Left ventricle myocardium inferior (tissue), 1 donor: Measurements from ENCODE around the gene APOC4. TPM values are rescaled to one million over a fixed set of nuclear protein-coding genes. Genes with fewer than 3 reads are reported as not detected.
"Not testable (repeated sequence)": the region's sequence is repeated elsewhere in the genome, so short reads cannot be mapped to it uniquely, and the experiment has no call there.

Source experiments
- DNase-seq: peaks from one replicate; pipeline ENCODE4 v3.0.0-alpha.2; 2020
- H3K27ac ChIP-seq: fragments of 200-600 bp; replicated peaks from 2 replicates; pipeline ENCODE4 v1.8.0; 2021
- H3K27me3 ChIP-seq: fragments of 200-600 bp; 2 replicates; pipeline ENCODE4 v1.8.0; 2021; ENCODE audit warnings: low read depth
- H3K36me3 ChIP-seq: fragments of 200-600 bp; 2 replicates; pipeline ENCODE4 v1.8.0; 2021
- H3K4me1 ChIP-seq: fragments of 200-600 bp; 2 replicates; pipeline ENCODE4 v1.8.0; 2021
- H3K4me3 ChIP-seq: fragments of 200-600 bp; 2 replicates; pipeline ENCODE4 v1.8.0; 2021; ENCODE audit warnings: mild to moderate bottlenecking, moderate library complexity
- H3K9me3 ChIP-seq: fragments of 200-600 bp; replicated peaks from 2 replicates; pipeline ENCODE4 v1.8.0; 2021
- intact Hi-C: fragments of 100-400 bp; cut with micrococcal nuclease; formaldehyde crosslinking; loops from one replicate; pipeline ENCODE4 v1.11.0; 2022
- total RNA-seq: library from RNA; stranded (reverse); fragmentation: NEBNext Ultra II Directional; extraction: Animal tissue kit (Norgen Biotek cat#: 25700); gene quantifications from one replicate; pipeline ENCODE4 v1.2.1, GENCODE V29; 2021
- TF ChIP-seq, protein P1 (sequence below): fragments of 200-600 bp; IDR thresholded peaks from 2 replicates; pipeline ENCODE4 v1.8.0; 2021; ENCODE audit warnings: antibody characterized with exemption, mild to moderate bottlenecking, borderline replicate concordance
- donor health status: DM: no; HTN: yes; CAD: no; lungs with severe emphysema.

APOC4 gene
- total RNA-seq, 1 donor from 2014 or later = not detected

DNA sequence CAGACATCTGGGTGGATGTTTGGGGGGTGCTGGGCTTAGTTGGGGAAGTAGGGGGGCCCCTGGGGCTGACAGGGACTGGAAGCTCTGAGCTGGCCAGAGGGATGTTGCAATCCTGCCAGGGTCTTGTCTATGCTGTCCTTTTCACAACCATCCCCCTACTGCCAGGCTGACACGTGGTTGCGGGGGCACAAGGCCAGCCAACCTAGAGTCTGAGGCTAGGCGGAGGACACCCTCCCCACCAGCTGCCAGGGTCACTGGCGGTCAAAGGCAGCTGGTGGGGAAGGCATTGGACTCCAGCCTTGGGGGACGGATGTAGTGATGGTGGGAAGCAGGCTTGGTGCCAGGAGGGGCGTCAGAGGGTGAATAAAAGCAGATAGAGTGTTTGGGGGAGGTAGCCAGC, 29.2 kb upstream of the APOC4 start:
- Histone ChIP-seq H3K4me3 (no peak overlapping the region), H3K4me1 (peaks cover 24% of the 10 kb centered on the region), H3K36me3 (no peaks in the 10 kb centered on the region), H3K27ac (no peak overlapping the region), H3K9me3 (no peaks in the 10 kb centered on the region), H3K27me3 (peaks cover 35% of the 10 kb centered on the region)
- intact Hi-C loops = no loop called here
- DNase-seq = no peak
- TF ChIP-seq, protein P1, sequence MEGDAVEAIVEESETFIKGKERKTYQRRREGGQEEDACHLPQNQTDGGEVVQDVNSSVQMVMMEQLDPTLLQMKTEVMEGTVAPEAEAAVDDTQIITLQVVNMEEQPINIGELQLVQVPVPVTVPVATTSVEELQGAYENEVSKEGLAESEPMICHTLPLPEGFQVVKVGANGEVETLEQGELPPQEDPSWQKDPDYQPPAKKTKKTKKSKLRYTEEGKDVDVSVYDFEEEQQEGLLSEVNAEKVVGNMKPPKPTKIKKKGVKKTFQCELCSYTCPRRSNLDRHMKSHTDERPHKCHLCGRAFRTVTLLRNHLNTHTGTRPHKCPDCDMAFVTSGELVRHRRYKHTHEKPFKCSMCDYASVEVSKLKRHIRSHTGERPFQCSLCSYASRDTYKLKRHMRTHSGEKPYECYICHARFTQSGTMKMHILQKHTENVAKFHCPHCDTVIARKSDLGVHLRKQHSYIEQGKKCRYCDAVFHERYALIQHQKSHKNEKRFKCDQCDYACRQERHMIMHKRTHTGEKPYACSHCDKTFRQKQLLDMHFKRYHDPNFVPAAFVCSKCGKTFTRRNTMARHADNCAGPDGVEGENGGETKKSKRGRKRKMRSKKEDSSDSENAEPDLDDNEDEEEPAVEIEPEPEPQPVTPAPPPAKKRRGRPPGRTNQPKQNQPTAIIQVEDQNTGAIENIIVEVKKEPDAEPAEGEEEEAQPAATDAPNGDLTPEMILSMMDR = no peak

DNA sequence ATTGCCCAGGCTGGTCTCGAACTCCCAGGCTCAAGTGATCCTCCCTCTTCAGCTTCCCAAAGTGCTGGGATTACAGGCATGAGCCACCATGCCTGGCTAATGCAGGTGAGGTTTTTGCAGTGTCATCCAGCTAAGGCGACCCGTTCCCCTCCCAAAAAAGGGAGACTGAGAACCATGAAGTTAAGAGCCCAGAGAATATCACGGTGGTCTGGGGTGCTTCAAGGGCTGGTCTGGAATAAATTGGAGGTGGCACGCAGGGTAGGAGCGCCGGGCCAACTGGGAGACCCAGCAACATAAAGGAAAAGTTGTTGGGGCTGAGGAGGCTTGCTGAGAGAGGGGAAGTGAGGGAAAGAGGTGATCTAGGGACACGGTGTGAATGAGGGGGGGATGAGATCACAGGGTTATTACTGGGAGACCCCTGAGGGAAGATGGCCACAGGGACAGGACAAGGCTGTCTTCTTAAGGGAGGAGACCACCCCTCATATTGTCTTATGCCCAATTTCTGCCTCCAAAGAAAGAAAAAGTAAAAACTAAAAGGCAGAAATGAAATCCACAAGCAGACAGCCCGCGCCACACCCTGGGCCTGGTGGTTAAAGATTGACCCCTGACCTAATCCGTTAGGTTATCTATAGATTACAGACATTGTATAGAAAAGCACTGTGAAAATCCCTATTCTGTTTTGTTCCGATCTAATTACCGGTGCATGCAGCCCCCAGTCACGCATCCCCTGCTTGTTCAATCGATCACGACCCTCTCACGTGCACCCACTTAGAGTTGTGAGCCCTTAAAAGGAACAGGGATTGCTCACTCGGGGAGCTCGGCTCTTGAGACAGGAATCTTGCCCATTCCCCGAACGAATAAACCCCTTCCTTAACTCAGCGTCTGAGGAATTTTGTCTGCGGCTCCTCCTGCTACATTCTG, 28.3 kb upstream of the APOC4 start:
- DNase-seq, H3K27ac ChIP-seq, intact Hi-C loops, H3K9me3 ChIP-seq, H3K36me3 ChIP-seq: not testable (repeated sequence)
- peaks cover 26% of the 10 kb centered on the region for H3K27me3 ChIP-seq
- peak overlapping the region; percentile 70 for H3K4me3 ChIP-seq
- H3K4me1 ChIP-seq = peaks cover 24% of the 10 kb centered on the region

DNA sequence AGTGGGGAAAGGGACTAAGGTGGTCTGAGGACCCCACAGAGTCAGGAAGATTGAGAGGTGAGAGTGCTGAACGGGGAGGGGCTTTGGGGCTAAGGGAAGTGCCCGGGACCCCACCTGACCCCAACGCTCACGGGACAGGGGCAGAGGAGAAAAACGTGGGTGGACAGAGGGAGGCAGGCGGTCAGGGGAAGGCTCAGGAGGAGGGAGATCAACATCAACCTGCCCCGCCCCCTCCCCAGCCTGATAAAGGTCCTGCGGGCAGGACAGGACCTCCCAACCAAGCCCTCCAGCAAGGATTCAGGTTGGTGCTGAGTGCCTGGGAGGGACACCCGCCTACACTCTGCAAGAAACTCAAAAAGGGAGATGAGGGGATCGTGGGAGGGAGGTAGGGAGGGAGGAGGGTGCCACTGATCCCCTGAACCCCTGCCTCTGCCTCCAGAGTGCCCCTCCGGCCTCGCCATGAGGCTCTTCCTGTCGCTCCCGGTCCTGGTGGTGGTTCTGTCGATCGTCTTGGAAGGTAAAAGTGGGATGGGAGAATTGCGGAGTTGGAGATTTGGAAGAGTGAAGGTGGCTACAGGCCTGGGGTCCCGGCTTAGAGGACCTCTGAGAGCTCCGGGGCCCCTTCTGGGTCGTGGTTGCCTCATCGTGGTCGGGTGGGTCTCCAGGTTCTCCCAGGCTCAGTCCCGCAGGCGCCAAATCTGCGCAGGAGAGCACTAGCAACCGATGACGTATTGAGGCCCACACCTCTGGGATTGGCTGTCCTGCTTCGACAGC, 27.4 kb upstream of the APOC4 start, which contains the start of gene APOC1:
APOC1 (plus strand) TSS at position 176 of the 774 bp plus-strand sequence; CDS start at position 460, 284 bp downstream.
- H3K9me3 ChIP-seq, H3K36me3 ChIP-seq, intact Hi-C loops: not testable (repeated sequence)
- peak; percentile 82 for DNase-seq
- Histone ChIP-seq H3K27me3 (peaks cover 26% of the 10 kb centered on the region), H3K4me3 (peak within 1 kb of the TSS; percentile 70), H3K4me1 (peaks cover 24% of the 10 kb centered on the region), H3K27ac (peak within 1 kb of the TSS; percentile 2)

DNA sequence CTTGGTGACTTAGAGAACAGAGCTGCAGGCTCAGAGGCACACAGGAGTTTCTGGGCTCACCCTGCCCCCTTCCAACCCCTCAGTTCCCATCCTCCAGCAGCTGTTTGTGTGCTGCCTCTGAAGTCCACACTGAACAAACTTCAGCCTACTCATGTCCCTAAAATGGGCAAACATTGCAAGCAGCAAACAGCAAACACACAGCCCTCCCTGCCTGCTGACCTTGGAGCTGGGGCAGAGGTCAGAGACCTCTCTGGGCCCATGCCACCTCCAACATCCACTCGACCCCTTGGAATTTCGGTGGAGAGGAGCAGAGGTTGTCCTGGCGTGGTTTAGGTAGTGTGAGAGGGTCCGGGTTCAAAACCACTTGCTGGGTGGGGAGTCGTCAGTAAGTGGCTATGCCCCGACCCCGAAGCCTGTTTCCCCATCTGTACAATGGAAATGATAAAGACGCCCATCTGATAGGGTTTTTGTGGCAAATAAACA, 17.8 kb upstream of the APOC4 start:
- no peaks in the 10 kb centered on the region for H3K9me3 ChIP-seq
- H3K27ac ChIP-seq = peak overlapping the region; percentile 56
- no peaks in the 10 kb centered on the region for H3K36me3 ChIP-seq
- TF ChIP-seq, protein P1 = no peak
- intact Hi-C loops = no loop called here
- no peaks in the 10 kb centered on the region for H3K27me3 ChIP-seq
- H3K4me1 ChIP-seq = peaks cover 27% of the 10 kb centered on the region
- no peak for DNase-seq
- H3K4me3 ChIP-seq = no peak overlapping the region

DNA sequence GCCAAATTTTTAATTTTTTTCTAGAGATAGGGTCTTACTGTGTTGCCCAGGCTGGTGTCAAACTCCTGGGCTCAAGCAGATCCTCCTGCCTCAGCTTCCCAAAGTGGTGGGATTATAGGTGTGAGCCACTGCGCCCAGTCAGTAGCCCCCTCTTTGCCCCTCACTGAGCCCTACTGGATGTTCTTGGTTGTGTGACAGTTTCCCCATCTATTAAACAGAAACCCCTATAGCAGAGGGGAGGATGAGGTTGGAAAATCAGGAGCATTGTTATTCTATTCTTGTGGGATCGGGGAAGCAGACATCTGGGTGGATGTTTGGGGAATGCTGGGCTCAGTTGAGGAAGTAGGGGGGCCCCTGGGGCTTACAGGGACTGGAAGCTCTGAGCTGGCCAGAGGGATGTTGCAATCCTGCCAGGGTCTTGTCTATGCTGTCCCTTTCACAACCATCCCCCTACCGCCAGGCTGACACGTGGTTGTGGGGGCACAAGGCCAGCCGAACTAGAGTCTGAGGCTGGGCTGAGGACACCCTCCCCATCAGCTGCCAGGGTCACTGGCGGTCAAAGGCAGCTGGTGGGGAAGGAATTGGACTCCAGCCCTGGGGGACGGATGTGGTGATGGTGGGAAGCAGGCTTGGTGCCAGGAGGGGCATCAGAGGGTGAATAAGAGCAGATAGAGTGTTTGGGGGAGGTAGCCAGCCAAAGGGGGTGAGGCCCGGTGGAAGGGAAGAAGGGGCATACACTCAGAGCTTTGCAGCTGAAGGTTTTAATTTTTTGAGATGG, 16.7 kb upstream of the APOC4 start:
- H3K27me3 ChIP-seq = no peaks in the 10 kb centered on the region
- TF ChIP-seq, protein P1 = no peak
- H3K9me3 ChIP-seq = no peaks in the 10 kb centered on the region
- peaks cover 27% of the 10 kb centered on the region for H3K4me1 ChIP-seq
- peak; percentile 78 for DNase-seq
- no peaks in the 10 kb centered on the region for H3K36me3 ChIP-seq
- no peak overlapping the region for H3K4me3 ChIP-seq
- peak overlapping the region; percentile 56 for H3K27ac ChIP-seq
- intact Hi-C loops = no loop called here

DNA sequence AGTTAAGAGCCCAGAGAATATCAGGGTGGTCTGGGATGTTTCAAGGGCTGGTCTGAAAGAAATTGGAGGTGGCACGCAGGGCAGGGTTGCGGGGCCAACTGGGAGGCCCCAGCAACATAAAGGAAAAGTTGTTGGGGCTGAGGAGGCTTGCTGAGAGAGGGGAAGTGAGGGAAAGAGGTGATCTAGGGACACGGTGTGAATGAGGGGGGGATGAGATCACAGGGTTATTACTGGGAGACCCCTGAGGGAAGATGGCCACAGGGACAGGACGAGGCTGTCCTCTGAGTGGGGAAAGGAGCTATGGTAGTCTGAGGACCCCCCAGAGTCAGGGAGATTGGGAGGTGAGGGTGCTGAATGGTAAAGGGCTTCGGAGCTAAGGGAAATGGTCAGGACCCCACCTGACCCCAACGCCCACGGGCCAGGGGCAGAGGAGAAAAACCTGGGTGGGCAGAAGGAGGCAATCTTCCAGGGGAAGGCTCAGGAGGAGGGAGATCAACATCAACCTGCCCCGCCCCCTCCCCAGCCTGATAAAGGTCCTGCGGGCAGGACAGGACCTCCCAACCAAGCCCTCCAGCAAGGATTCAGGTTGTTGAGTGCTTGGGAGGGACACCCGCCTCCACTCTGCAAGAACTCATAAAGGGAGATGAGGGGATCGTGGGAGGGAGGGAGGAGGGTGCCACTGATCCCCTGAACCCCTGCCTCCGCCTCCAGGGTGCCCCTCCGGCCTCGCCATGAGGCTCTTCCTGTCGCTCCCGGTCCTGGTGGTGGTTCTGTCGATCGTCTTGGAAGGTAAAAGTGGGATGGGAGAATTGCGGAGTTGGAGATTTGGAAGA, 15.6 kb upstream of the APOC4 start:
- H3K4me1 ChIP-seq = peaks cover 27% of the 10 kb centered on the region
- H3K36me3 ChIP-seq, H3K9me3 ChIP-seq, DNase-seq, intact Hi-C loops, H3K27me3 ChIP-seq: not testable (repeated sequence)
- H3K27ac ChIP-seq = peak overlapping the region; percentile 56
- peak overlapping the region; percentile 36 for H3K4me3 ChIP-seq
